Tibial nerve (tissue), 3 donors: ENCODE results near the gene FNIP2.
"Not testable (repeated sequence)": the region's sequence is repeated elsewhere in the genome, so short reads cannot be mapped to it uniquely, and the experiment has no call there.

Source experiments
- CTCF ChIP-seq, 5 experiments: fragments of 200-600 bp in 3 of 5; fragments of 450-650 bp in 2 of 5; sonication (generic) in 3 of 5; IDR thresholded peaks; one replicate each; pipeline ENCODE4 v1.5.1; 2016 to 2019; ENCODE audit warnings: antibody characterized with exemption in 5 of 5, mild to moderate bottlenecking in 3 of 5, moderate library complexity in 2 of 5
- POLR2A ChIP-seq, 2 donors: fragments of 450-650 bp; IDR thresholded peaks; one replicate each; pipeline ENCODE4 v1.6.1; 2017; ENCODE audit warnings: antibody characterized with exemption in 2 of 2, mild to moderate bottlenecking in 2 of 2, moderate library complexity in 2 of 2

GRCh38 chr4:158828151-158828550 is 59.3 kb downstream of the FNIP2 start:
- TF ChIP-seq CTCF, POLR2A (IDR thresholded peaks at IDR 0.05): not testable (repeated sequence)
